Muscle layer of colon (tissue), 2 donors: ENCODE results near the gene ZFP36L1.
A peak's percentile ranks its signal among the peaks of the same experiment; 100 is the strongest.

Experiments
- H3K27ac ChIP-seq: one replicate; pipeline ENCODE4 v1.7.0; 2013; ENCODE audit warnings: low read depth, mild to moderate bottlenecking, low read length, moderate library complexity
- H3K27me3 ChIP-seq, 2 donors: one replicate each; pipeline ENCODE4 v1.7.0; 2013; ENCODE audit warnings: low read length in 2 of 2, mild to moderate bottlenecking in 2 of 2; ENCODE audit not compliant: insufficient read depth in 2 of 2, control insufficient read depth in 1 of 2
- H3K36me3 ChIP-seq: one replicate; pipeline ENCODE4 v1.7.0; 2013; ENCODE audit warnings: mild to moderate bottlenecking, low read length; ENCODE audit not compliant: insufficient read depth
- H3K4me1 ChIP-seq: one replicate; pipeline ENCODE4 v1.7.0; 2013; ENCODE audit warnings: mild to moderate bottlenecking, low read length; ENCODE audit not compliant: insufficient read depth
- H3K4me3 ChIP-seq, 2 donors: one replicate each; pipeline ENCODE4 v1.7.0; 2013; ENCODE audit warnings: low read length in 2 of 2, low read depth in 1 of 2, mild to moderate bottlenecking in 1 of 2, moderate library complexity in 1 of 2
- H3K9ac ChIP-seq: one replicate; pipeline ENCODE4 v1.7.0; 2013; ENCODE audit warnings: low read length
- H3K9me3 ChIP-seq: one replicate; pipeline ENCODE4 v1.7.0; 2013; ENCODE audit warnings: mild to moderate bottlenecking, low read length
- donor health status: abdominal sarcoma.
- donor health status: Adenocarcinoma of cecum.

The ZFP36L1 gene

GRCh38 chr14:68792979-68793733 is at the start of gene ZFP36L1:
Gene ZFP36L1, minus strand, starts transcription at chr14:68793067. Its CDS starts 129 bp downstream, at chr14:68792938.
- Histone ChIP-seq H3K27ac (peak within 1 kb of the TSS; percentile 100), H3K27me3 (no peaks in the 10 kb centered on the region), H3K9me3 (no peaks in the 10 kb centered on the region), H3K36me3 (peaks cover 42% of the 10 kb centered on the region), H3K4me3 (peak within 1 kb of the TSS; percentile 81 to 99), H3K4me1 (peaks cover 4% of the 10 kb centered on the region), H3K9ac (peak within 1 kb of the TSS; percentile 100)

GRCh38 chr14:68842298-68842697 is 49.4 kb upstream of the ZFP36L1 start:
- peaks cover 33% of the 10 kb centered on the region for H3K4me1 ChIP-seq
- H3K27me3 ChIP-seq, result no peaks in the 10 kb centered on the region
- no peak overlapping the region for H3K4me3 ChIP-seq
- peak overlapping the region; percentile 59 for H3K27ac ChIP-seq
- H3K36me3 ChIP-seq, result no peaks in the 10 kb centered on the region
- H3K9ac ChIP-seq, result no peak overlapping the region
- H3K9me3 ChIP-seq, result no peaks in the 10 kb centered on the region

DNA sequence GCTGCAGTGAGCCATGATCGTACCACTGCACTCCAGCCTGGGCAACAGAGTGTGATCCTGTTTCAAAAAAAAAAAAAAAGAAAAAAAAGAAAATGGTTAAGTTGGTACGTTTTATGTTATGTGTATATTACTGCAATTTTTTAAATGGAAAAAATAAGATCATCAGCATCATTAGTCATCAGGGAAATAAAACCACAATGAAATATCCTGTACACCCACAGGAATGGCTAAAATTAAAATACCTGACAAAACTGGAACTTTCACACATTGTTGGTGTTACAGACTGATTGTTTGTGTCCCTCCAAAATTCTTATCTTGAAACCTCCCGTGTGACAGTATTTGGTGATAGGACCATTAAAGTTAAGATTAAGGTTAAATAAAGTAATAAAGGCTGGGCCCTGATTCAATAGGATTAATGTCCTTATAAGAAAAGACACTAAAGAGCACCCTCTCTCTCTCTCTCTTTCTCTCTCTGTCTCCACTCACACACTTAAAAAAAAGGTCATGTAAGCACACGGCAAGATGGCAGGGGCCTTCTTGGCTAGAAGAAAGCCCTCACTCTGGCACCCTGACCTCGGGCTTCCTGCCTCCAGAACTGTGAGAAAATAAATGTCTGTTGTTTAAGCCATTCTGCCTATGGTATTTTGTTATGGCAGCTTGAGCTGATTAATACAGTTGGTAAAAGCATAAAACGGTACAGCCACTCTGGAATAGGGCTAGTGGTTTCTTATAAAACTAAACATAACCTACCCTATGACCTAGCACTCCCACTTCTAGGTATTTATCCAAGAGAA is 48.3 kb upstream of the ZFP36L1 start:
- Histone ChIP-seq H3K4me1 (peaks cover 33% of the 10 kb centered on the region), H3K36me3 (no peaks in the 10 kb centered on the region), H3K9ac (no peak overlapping the region), H3K27me3 (no peaks in the 10 kb centered on the region), H3K4me3 (no peak overlapping the region), H3K27ac (peak overlapping the region; percentile 5), H3K9me3 (no peaks in the 10 kb centered on the region)

DNA sequence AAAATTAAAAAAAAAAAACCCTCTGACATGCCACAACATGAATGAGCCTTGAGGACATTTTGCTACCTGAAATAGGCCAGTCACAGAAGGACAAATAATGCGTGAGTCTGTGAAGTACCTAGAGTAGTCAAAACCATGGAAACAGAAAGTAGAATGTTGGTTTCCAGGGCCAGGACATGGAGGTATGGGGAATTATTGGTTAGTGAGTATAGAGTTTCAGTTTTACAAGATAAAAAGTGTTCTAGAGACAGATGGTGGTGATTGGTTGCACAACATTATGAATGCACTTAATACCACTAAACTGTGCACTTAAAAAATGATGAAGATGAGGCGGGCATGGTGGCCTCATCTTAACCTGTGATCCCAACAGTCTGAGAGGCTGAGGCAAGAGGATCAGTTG is 47.6 kb upstream of the ZFP36L1 start:
- H3K9me3 ChIP-seq, result no peaks in the 10 kb centered on the region
- no peak overlapping the region for H3K4me3 ChIP-seq
- no peak overlapping the region for H3K9ac ChIP-seq
- no peaks in the 10 kb centered on the region for H3K27me3 ChIP-seq
- H3K27ac ChIP-seq, result peak overlapping the region; percentile 5
- no peaks in the 10 kb centered on the region for H3K36me3 ChIP-seq
- peaks cover 33% of the 10 kb centered on the region for H3K4me1 ChIP-seq

GRCh38 chr14:68836082-68836481 is 43.2 kb upstream of the ZFP36L1 start:
- H3K36me3 ChIP-seq, result no peaks in the 10 kb centered on the region
- H3K27ac ChIP-seq, result no peak overlapping the region
- H3K9me3 ChIP-seq, result no peaks in the 10 kb centered on the region

GRCh38 chr14:68834816-68835215 is 41.9 kb upstream of the ZFP36L1 start:
- H3K4me3 ChIP-seq, result no peak overlapping the region
- no peaks in the 10 kb centered on the region for H3K36me3 ChIP-seq
- no peak overlapping the region for H3K27ac ChIP-seq
- no peaks in the 10 kb centered on the region for H3K27me3 ChIP-seq
- H3K9ac ChIP-seq, result no peak overlapping the region
- no peaks in the 10 kb centered on the region for H3K9me3 ChIP-seq
- no peaks in the 10 kb centered on the region for H3K4me1 ChIP-seq

More at GRCh38 chr14:68836082-68836481, 43.2 kb upstream of the ZFP36L1 start:
- Histone ChIP-seq H3K27me3 (no peaks in the 10 kb centered on the region), H3K9ac (no peak overlapping the region), H3K4me1 (peaks cover 6% of the 10 kb centered on the region), H3K4me3 (no peak overlapping the region)

GRCh38 chr14:68828698-68829097 is 35.8 kb upstream of the ZFP36L1 start:
- H3K27ac ChIP-seq, result no peak overlapping the region
- H3K36me3 ChIP-seq, result no peaks in the 10 kb centered on the region
- H3K9ac ChIP-seq, result no peak overlapping the region
- no peak overlapping the region for H3K4me3 ChIP-seq
- H3K4me1 ChIP-seq, result peaks cover 9% of the 10 kb centered on the region
- H3K9me3 ChIP-seq, result no peaks in the 10 kb centered on the region
- no peaks in the 10 kb centered on the region for H3K27me3 ChIP-seq

DNA sequence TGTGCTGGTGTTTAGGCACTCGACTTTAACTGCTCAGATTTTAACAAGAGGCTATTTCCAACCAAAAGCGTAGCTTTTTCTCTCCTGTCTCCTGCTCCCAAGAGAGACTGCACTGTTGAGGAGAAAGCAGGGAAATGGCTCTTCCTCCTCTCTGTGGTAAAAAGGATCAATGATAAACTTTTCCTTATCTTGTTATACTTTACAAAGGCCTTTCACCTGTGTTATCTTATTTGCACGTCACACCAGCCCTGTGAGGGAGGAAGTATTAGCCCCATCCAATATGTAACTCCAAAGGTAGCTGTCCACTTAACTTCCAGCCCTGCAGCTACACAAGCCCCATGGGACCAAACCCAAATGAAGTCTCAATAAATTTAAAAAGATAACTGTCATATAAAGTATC is 32.9 kb upstream of the ZFP36L1 start:
- Histone ChIP-seq H3K36me3 (no peaks in the 10 kb centered on the region), H3K27ac (no peak overlapping the region), H3K4me3 (no peak overlapping the region), H3K9ac (no peak overlapping the region), H3K27me3 (no peaks in the 10 kb centered on the region), H3K4me1 (peaks cover 9% of the 10 kb centered on the region), H3K9me3 (no peaks in the 10 kb centered on the region)

GRCh38 chr14:68824517-68825347 is 31.9 kb upstream of the ZFP36L1 start:
- Histone ChIP-seq H3K4me3 (no peak overlapping the region), H3K27ac (no peak overlapping the region), H3K9ac (no peak overlapping the region), H3K36me3 (no peaks in the 10 kb centered on the region), H3K27me3 (no peaks in the 10 kb centered on the region), H3K9me3 (no peaks in the 10 kb centered on the region), H3K4me1 (peaks cover 19% of the 10 kb centered on the region)

DNA sequence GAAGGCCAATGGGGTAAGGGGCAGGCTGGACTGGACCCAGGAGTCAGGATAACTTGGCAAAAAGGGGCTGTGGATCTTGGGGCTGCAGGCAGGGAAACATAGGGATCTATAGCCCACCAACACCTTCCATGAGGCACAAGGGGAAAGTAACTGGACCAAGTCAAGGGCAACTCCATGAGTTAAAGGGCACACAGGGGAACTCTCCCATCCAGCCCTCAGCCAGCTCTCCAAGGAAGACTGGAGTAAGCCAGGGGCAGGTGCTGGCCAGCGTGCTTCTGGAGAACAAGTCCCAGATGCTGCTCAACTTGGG is 31.3 kb upstream of the ZFP36L1 start:
- Histone ChIP-seq H3K27me3 (no peaks in the 10 kb centered on the region), H3K4me3 (no peak overlapping the region), H3K27ac (no peak overlapping the region), H3K4me1 (peaks cover 25% of the 10 kb centered on the region), H3K36me3 (no peaks in the 10 kb centered on the region), H3K9me3 (no peaks in the 10 kb centered on the region), H3K9ac (no peak overlapping the region)

DNA sequence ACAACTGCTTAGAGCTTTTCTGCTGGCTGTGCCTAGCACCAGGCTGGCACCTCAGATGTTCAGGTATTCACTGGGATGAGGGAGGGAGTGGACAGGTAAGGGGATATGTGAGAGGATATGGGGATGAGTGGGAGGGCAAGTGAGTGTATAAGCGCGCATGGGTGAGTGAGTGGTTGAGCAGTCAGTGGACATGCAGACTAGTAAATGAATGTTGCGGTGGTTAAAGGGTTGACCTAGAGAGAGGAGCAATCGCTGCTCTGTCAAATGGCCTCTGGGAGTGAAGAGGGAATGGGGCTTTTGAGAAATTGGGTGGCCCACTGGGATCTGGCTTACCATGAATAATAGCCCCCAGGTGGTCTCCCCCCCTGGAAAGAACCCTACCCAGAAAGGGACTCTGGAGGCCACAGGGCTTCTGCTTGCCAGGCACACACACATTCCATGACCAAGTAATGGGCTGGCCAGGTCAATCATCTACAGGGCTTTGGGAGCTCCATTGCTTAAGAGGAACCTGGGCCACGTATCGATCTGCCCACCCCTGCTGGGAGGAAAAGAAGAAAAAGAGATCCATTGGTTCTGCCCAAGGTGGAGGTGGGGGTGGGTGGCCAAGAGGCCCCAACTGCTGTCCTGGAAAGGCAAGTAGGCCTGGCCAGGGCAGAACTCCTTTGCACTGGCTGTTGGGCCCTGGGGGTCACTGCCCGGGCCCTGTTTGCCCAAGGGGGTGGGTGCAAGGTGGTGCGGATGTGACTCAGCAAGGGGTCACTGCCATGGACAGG is 30.8 kb upstream of the ZFP36L1 start:
- no peak overlapping the region for H3K27ac ChIP-seq
- H3K9ac ChIP-seq, result no peak overlapping the region
- peaks cover 28% of the 10 kb centered on the region for H3K4me1 ChIP-seq
- no peak overlapping the region for H3K4me3 ChIP-seq
- H3K36me3 ChIP-seq, result no peaks in the 10 kb centered on the region
- no peaks in the 10 kb centered on the region for H3K9me3 ChIP-seq
- no peaks in the 10 kb centered on the region for H3K27me3 ChIP-seq
